Esophagus muscularis mucosa (tissue), 4 donors: ENCODE results near the gene BBS9. TPM values are rescaled to one million over a fixed set of nuclear protein-coding genes. Genes with fewer than 3 reads are reported as not detected.

Source experiments
- DNase-seq: peaks from one replicate; pipeline ENCODE4 v3.0.0-alpha.2; 2017; ENCODE audit errors: extremely low spot score
- H3K27ac ChIP-seq, 4 donors: fragments of 200-600 bp; sonication (generic); replicated peaks in 1 of 4; 1 replicate in 3 of 4; 2 replicates in 1 of 4; pipeline ENCODE4 v1.5.1; 2016 to 2019; ENCODE audit warnings: mild to moderate bottlenecking in 1 of 4
- H3K27me3 ChIP-seq, 4 donors: fragments of 200-600 bp; sonication (generic); one replicate each; pipeline versions ENCODE4 v1.5.1 to v1.6.0; 2016 to 2019
- H3K36me3 ChIP-seq, 4 donors: fragments of 200-600 bp; sonication (generic); one replicate each; pipeline ENCODE4 v1.5.1; 2016 to 2019
- H3K4me1 ChIP-seq, 4 donors: fragments of 200-600 bp; sonication (generic); one replicate each; pipeline ENCODE4 v1.5.1; 2016 to 2019
- H3K4me3 ChIP-seq, 4 donors: fragments of 200-600 bp; sonication (generic); 1 replicate in 2 of 4; 2 replicates in 2 of 4; pipeline ENCODE4 v1.5.1; 2016 to 2019; ENCODE audit warnings: mild to moderate bottlenecking in 4 of 4, moderate library complexity in 1 of 4
- H3K9me3 ChIP-seq, 4 donors: fragments of 200-600 bp; sonication (generic); 1 replicate in 3 of 4; 2 replicates in 1 of 4; pipeline ENCODE4 v1.5.1; 2016 to 2019
- CTCF ChIP-seq, 3 experiments: fragments of 200-600 bp in 2 of 3; fragments of 450-650 bp in 1 of 3; sonication (generic) in 2 of 3; IDR thresholded peaks; one replicate each; pipeline ENCODE4 v1.5.1; 2017 to 2019; ENCODE audit warnings: antibody characterized with exemption in 3 of 3, mild to moderate bottlenecking in 2 of 3, moderate library complexity in 1 of 3
- EP300 ChIP-seq: sonication (generic); formaldehyde crosslinking; IDR thresholded peaks from one replicate; pipeline ENCODE4 v1.6.1; 2017; ENCODE audit warnings: antibody characterized with exemption
- POLR2A ChIP-seq: fragments of 450-650 bp; IDR thresholded peaks from one replicate; pipeline ENCODE4 v1.6.1; 2017; ENCODE audit warnings: antibody characterized with exemption, moderate library complexity, mild to moderate bottlenecking, low read depth
- POLR2AphosphoS5 ChIP-seq, 2 donors: sonication (generic); formaldehyde crosslinking; IDR thresholded peaks; one replicate each; pipeline ENCODE4 v1.6.1; 2017; ENCODE audit warnings: antibody characterized with exemption in 2 of 2
- WGBS: methylation state at CpG from one replicate; pipeline ENCODE4 v1.1.5; 2018; 5-methylcytosine and 5-hydroxymethylcytosine counted together
- intact Hi-C: fragments of 100-400 bp; cut with DNase I; formaldehyde crosslinking; loops from one replicate; pipeline ENCODE4 v1.15.1; 2023
- total RNA-seq, 4 donors: library from RNA; depleted of rRNA; stranded (reverse); fragments of >200 nt; gene quantifications; one replicate each; pipeline versions ENCODE4 v1.1.0 to v1.2.1, GENCODE V29; 2016

The BBS9 gene
- total RNA-seq, 4 donors from 2014 or later: 14.7 to 20.8 (median 16.3) TPM

GRCh38 chr7:33597181-33597580 is 467.8 kb downstream of the BBS9 start:
- intact Hi-C loops: no loop called here
- no peak for DNase-seq
- Histone ChIP-seq H3K27me3 (no peaks in the 10 kb centered on the region), H3K4me1 (no peaks in the 10 kb centered on the region), H3K4me3 (no peak overlapping the region), H3K27ac (no peak overlapping the region), H3K9me3 (no peaks in the 10 kb centered on the region), H3K36me3 (no peaks in the 10 kb centered on the region)
- 94% methylated on average over 1 of the region's 1 CpG for WGBS
- TF ChIP-seq POLR2A: no peak
- no peak for TF ChIP-seq EP300
- no peak for TF ChIP-seq POLR2AphosphoS5 (IDR thresholded peaks at IDR 0.05)
- TF ChIP-seq CTCF (IDR thresholded peaks at IDR 0.05): no peak

- no peak for DNase-seq
- H3K27ac ChIP-seq: no peak overlapping the region
- H3K4me1 ChIP-seq: peaks cover 0 to 2% (median 0%) of the 10 kb centered on the region in 4 donors
- intact Hi-C loops: no loop called here
- WGBS: 94% methylated on average over 4 of the region's 4 CpGs
- H3K36me3 ChIP-seq: peaks cover 0 to 8% (median 0%) of the 10 kb centered on the region in 4 donors
- H3K4me3 ChIP-seq: no peak overlapping the region
- H3K27me3 ChIP-seq: no peaks in the 10 kb centered on the region
- no peak for TF ChIP-seq POLR2AphosphoS5 (IDR thresholded peaks at IDR 0.05)
- TF ChIP-seq POLR2A: no peak
- H3K9me3 ChIP-seq: no peaks in the 10 kb centered on the region
These were observed 471.7 kb downstream of the BBS9 start for GRCh38 chr7:33601101-33601500.

- Histone ChIP-seq H3K4me1 (peaks cover 0 to 2% (median 0%) of the 10 kb centered on the region in 4 donors), H3K27ac (no peak overlapping the region), H3K27me3 (no peaks in the 10 kb centered on the region), H3K4me3 (no peak overlapping the region), H3K9me3 (no peaks in the 10 kb centered on the region), H3K36me3 (peaks cover 0 to 8% (median 0%) of the 10 kb centered on the region in 4 donors)
- intact Hi-C loops: no loop called here
- 100% methylated on average over 2 of the region's 2 CpGs for WGBS
- TF ChIP-seq POLR2A: no peak
- TF ChIP-seq EP300: no peak
- no peak for TF ChIP-seq CTCF (IDR thresholded peaks at IDR 0.05)
- TF ChIP-seq POLR2AphosphoS5 (IDR thresholded peaks at IDR 0.05): no peak
- no peak for DNase-seq
These were observed 472.5 kb downstream of the BBS9 start for GRCh38 chr7:33601884-33602283.

GRCh38 chr7:33604056-33604455 is 474.7 kb downstream of the BBS9 start:
- Histone ChIP-seq H3K4me1 (peaks cover 0 to 2% (median 0%) of the 10 kb centered on the region in 4 donors), H3K27ac (no peak overlapping the region), H3K27me3 (no peaks in the 10 kb centered on the region), H3K36me3 (peaks cover 0 to 8% (median 0%) of the 10 kb centered on the region in 4 donors), H3K9me3 (no peaks in the 10 kb centered on the region), H3K4me3 (no peak overlapping the region)
- TF ChIP-seq POLR2AphosphoS5 (IDR thresholded peaks at IDR 0.05) (no peak), CTCF (IDR thresholded peaks at IDR 0.05) (no peak), EP300 (no peak), POLR2A (no peak)
- intact Hi-C loops: no loop called here
- no peak for DNase-seq
- 79% methylated on average over 2 of the region's 2 CpGs for WGBS

GRCh38 chr7:33610918-33611317 is 481.6 kb downstream of the BBS9 start:
- intact Hi-C loops: no loop called here
- Histone ChIP-seq H3K27me3 (no peaks in the 10 kb centered on the region), H3K36me3 (no peaks in the 10 kb centered on the region), H3K4me3 (no peak overlapping the region), H3K4me1 (no peaks in the 10 kb centered on the region), H3K27ac (no peak overlapping the region), H3K9me3 (no peaks in the 10 kb centered on the region)
- TF ChIP-seq CTCF (IDR thresholded peaks at IDR 0.05) (no peak), POLR2AphosphoS5 (IDR thresholded peaks at IDR 0.05) (no peak), POLR2A (no peak), EP300 (no peak)
- DNase-seq: no peak
- 90% methylated on average over 3 of the region's 3 CpGs for WGBS
